Stimulated activated naive CD8-positive, alpha-beta T cell treated with anti-CD3 and anti-CD28 coated beads, Interleukin-15, amount 100 ng/mL, for 72 hours (primary cell): ENCODE results near the gene UTS2B.

Experiments used
- ATAC-seq: fragments of 150-1000 bp; cut with Tn5 transposase; 2 replicates; pipeline ENCODE4 v1.10.0; 2021; ENCODE audit warnings: mild to moderate bottlenecking, moderate library complexity
- DNase-seq, 2 donors: peaks; one replicate each; pipeline ENCODE4 v3.0.0; 2021 to 2022
- H3K27ac Mint-ChIP-seq, 2 donors: one replicate each; pipeline ENCODE4 v1.8.0; 2022; ENCODE audit warnings: mild to moderate bottlenecking in 2 of 2, mixed read lengths in 2 of 2, moderate library complexity in 2 of 2
- H3K27me3 Mint-ChIP-seq: one replicate; pipeline ENCODE4 v1.8.0; 2022; ENCODE audit warnings: mixed read lengths
- H3K4me1 Mint-ChIP-seq: one replicate; pipeline ENCODE4 v1.8.0; 2022; ENCODE audit warnings: mild to moderate bottlenecking, mixed read lengths
- H3K4me3 Mint-ChIP-seq, 2 donors: one replicate each; pipeline ENCODE4 v1.8.0; 2022; ENCODE audit warnings: mild to moderate bottlenecking in 2 of 2, mixed read lengths in 2 of 2, moderate library complexity in 1 of 2
- H3K9me3 Mint-ChIP-seq, 2 donors: one replicate each; pipeline ENCODE4 v1.8.0; 2022; ENCODE audit warnings: mixed read lengths in 2 of 2

The UTS2B gene

DNA sequence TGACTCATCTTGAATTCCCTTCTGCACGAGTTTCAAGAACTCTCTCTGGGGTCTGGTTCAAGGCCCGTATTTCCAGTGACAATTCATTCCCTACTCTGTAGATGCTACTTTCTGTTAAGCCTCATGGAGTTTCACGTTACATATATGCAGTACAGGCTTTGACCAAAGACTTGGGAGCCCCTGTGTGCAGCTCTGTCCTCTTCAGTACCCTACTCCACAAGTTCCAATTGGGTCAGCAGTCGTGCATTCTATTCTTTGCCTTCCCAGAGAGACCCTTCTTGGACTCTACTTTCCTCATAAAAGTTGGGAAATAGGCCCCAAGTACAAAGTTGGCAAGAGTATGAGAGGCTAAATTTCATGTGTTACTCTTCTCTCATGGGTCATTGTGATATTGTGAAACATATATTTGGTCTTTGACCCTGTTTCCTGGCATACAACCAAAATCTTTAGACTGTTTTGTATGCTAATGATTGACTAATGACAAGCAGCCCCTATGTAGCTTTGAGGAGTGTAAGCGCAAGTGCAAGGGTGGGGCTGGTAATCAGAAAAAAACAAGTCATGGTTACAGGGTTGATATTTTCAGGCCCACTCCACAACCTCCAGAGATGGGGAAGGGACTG is 16.1 kb downstream of the UTS2B start:
- no peak overlapping the region for H3K27ac Mint-ChIP-seq
- H3K9me3 Mint-ChIP-seq = no peaks in the 10 kb centered on the region
- H3K4me1 Mint-ChIP-seq = no peaks in the 10 kb centered on the region
- H3K27me3 Mint-ChIP-seq = no peaks in the 10 kb centered on the region
- no peak overlapping the region for H3K4me3 Mint-ChIP-seq
- ATAC-seq (no peak), DNase-seq (no peak)

DNA sequence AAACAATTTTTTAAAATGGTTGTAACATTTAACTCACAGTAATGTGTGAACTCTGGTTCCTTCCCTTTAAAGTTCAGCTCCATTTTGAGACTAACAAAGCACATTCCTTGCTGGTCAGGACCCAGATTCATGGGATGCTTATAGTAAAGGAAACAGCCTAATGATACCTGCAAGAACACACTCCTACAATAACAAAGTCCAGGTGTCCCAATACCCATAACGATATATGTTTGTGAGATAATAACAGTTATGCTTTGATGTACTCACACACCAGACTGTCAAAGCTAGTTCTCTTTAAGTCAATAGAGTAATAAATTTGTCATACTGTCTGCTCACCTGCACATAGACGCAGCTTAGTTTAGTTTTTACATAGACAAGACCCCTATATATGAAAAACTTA is 17.0 kb downstream of the UTS2B start:
- H3K4me3 Mint-ChIP-seq = no peak overlapping the region
- H3K4me1 Mint-ChIP-seq = no peaks in the 10 kb centered on the region
- H3K27ac Mint-ChIP-seq = no peak overlapping the region
- no peak for DNase-seq
- H3K27me3 Mint-ChIP-seq = no peaks in the 10 kb centered on the region
- no peaks in the 10 kb centered on the region for H3K9me3 Mint-ChIP-seq
- ATAC-seq = no peak

DNA sequence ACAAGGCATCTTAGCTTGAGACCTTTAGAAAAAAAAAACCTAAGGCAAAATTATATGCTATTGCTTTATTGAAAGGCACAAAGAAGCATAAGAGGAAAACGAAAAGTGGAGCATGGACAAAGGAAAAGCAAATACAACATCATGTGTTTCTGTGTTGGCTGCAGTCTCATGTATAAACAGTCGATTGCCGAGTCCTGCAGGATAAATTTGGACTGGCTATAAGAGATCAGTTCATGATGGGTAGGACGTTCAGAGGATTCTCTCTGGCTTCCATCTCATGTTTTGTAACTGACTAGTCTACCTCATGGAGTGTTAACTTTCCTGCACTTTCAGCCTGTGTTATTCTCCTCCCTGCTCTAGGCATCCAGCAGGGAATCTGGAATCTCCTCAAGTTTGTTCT is 23.0 kb downstream of the UTS2B start:
- no peak overlapping the region for H3K27ac Mint-ChIP-seq
- H3K9me3 Mint-ChIP-seq = no peaks in the 10 kb centered on the region
- DNase-seq (no peak), ATAC-seq (no peak)
- H3K4me3 Mint-ChIP-seq = no peak overlapping the region
- no peaks in the 10 kb centered on the region for H3K27me3 Mint-ChIP-seq
- no peaks in the 10 kb centered on the region for H3K4me1 Mint-ChIP-seq

DNA sequence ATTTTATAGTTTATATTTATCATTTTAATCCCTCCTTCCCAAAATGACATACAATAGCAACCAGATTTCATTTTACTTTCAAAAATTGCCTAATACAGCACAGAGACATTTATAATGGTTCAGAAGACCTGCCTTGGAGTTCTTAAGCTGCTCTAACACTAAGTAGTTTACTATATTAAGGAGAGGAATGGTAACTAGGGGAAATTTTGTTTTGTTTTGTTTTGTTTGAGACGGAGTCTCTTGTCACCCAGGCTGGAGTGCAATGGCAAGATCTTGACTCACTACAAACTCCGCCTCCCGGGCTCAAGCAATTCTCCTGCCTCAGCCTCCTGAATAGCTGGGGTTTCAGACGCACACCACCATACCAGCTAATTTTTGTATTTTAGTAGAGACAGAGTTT is 23.9 kb downstream of the UTS2B start:
- Mint-ChIP-seq H3K9me3 (no peaks in the 10 kb centered on the region), H3K27me3 (no peaks in the 10 kb centered on the region), H3K27ac (no peak overlapping the region), H3K4me1 (no peaks in the 10 kb centered on the region), H3K4me3 (no peak overlapping the region)
- ATAC-seq (no peak), DNase-seq (no peak)

DNA sequence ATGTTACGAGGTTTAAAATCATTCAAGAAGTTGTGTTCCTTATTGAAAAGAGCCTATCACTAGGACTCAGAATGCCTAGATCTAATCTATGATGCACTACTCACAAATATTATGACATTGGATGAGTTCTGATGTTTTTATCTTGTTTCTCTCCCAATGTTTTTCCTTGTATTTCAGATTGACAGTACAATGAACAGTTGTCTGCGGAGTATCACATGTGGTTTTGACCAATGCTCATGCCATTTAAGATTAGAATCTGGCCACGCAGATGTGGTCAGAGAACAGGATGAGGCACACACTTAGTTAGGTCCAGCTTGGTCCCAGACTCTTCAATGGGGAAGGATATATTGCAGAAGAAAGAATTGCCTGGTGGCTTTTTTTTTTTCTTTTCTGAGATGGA is 26.7 kb downstream of the UTS2B start:
- no peaks in the 10 kb centered on the region for H3K4me1 Mint-ChIP-seq

DNA sequence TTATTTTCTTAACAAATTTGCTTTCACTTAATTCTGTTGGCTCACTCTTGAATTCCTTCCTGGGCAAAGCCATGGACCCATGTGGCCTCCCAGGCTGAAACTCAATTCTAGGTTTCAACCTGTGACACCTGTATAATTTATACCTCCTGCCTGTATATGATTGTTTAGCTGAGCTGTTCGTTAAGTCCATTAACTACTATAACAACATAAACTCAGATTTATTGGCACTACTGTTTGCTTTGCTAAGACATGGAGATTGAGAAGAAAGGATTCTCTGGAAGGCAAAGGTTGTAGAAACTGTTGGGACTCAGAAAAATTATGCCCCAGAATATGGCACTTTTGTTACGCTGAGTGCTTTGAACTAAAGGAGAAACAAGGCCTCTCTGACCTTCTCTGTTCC is 27.9 kb downstream of the UTS2B start:
- no peaks in the 10 kb centered on the region for H3K9me3 Mint-ChIP-seq
- no peak for ATAC-seq
- DNase-seq = no peak
- H3K4me3 Mint-ChIP-seq = no peak overlapping the region
- H3K27ac Mint-ChIP-seq = no peak overlapping the region
- no peaks in the 10 kb centered on the region for H3K4me1 Mint-ChIP-seq
- no peaks in the 10 kb centered on the region for H3K27me3 Mint-ChIP-seq

More for the DNA sequence above, 26.7 kb downstream of the UTS2B start:
- Mint-ChIP-seq H3K4me3 (no peak overlapping the region), H3K27me3 (no peaks in the 10 kb centered on the region), H3K27ac (no peak overlapping the region), H3K9me3 (no peaks in the 10 kb centered on the region)
- DNase-seq = no peak
- ATAC-seq = no peak

DNA sequence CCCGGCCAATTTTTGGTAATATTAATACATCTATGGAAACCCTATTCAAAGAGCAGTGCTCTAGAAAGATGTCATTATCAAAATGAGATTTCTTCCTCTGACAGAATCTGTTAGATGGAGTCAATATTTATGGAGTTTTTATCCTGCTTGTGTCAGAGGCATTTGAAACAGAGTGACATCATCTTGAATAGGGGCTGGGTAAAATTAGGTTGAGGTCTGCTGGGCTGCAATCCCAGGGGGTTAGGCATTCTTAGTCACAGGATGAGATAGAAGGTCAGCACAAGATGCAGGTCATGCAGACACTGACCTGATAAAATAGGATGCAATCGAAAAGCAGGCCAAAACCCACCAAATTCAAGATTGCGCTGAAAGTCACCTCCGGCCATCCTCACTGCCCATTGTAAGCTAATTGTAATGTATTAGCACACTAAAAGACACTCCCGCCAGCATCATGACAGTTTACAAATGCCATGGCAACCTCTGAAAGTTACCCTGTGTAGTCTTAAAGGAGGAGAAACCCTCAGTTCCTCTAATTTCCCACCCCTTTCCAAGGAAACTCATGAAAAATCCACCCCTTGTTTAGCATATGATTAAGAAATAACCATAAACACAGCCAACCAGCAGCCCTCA is 28.4 kb downstream of the UTS2B start:
- no peaks in the 10 kb centered on the region for H3K9me3 Mint-ChIP-seq
- H3K4me1 Mint-ChIP-seq = no peaks in the 10 kb centered on the region
- DNase-seq (no peak), ATAC-seq (no peak)
- no peaks in the 10 kb centered on the region for H3K27me3 Mint-ChIP-seq
- H3K27ac Mint-ChIP-seq = no peak overlapping the region
- H3K4me3 Mint-ChIP-seq = no peak overlapping the region

DNA sequence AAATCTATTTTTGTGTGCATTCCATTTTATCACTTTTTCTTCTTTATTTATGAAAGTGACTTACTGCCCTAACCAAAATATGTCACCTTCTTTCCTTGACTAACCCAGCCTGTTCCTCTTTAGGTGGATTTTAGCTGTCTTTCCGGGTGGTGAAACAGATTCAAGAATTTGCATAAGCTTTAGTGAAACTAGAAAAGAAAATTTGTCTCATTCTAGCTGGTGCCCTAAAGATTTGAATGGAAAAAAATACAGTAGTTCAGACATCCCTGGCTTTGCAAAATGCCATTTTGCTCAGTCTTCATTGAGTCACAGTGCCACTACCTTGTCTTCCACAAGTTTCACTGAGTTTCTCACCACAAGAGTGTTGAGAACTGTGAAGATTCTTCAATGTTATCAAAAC is 29.3 kb downstream of the UTS2B start:
- Mint-ChIP-seq H3K4me1 (no peaks in the 10 kb centered on the region), H3K9me3 (no peaks in the 10 kb centered on the region), H3K27me3 (no peaks in the 10 kb centered on the region), H3K27ac (no peak overlapping the region), H3K4me3 (no peak overlapping the region)
- DNase-seq (no peak), ATAC-seq (no peak)

DNA sequence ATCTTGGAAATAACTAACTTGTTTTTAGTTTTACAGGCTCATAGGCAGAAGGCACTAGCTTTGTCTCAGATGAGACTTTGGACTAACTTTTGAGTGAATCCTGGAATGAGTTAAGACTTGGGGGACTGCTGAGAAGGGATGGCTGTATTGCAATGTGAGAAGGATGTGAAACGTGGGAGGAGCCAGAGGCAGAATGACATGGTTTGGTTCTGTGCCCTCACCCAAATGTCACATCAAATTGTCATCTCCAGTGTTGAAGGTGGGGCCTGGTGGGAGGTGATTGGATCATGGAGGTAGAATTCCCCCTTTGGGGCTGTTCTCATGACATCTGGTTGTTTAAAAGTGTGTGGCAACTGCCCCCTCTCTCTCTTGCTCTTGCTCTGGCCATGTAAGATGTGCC is 29.9 kb downstream of the UTS2B start:
- no peak for ATAC-seq
- no peak overlapping the region for H3K27ac Mint-ChIP-seq
- DNase-seq = no peak
- H3K27me3 Mint-ChIP-seq = no peaks in the 10 kb centered on the region
- H3K4me3 Mint-ChIP-seq = no peak overlapping the region
- H3K9me3 Mint-ChIP-seq = no peaks in the 10 kb centered on the region
- H3K4me1 Mint-ChIP-seq = no peaks in the 10 kb centered on the region

DNA sequence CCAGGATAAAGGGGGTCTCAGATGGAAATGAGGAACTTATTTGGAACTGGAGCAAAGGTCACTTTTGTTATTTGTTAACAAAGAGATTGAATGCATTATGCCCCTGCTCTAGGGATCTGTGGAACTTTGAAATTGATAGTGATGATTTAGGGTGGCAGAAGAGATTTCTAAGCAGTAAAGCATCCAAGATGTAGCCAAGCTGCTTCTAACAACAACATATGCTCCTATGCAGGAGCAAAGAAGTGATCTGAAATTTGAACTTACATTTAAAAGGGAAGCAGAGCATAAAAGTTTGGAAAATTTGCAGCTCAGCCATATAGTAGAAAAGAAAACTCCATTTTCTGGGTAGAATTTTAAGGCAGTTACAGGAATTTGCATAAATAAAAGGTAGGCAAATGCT is 31.5 kb downstream of the UTS2B start:
- H3K4me3 Mint-ChIP-seq = no peak overlapping the region
- no peak for ATAC-seq

DNA sequence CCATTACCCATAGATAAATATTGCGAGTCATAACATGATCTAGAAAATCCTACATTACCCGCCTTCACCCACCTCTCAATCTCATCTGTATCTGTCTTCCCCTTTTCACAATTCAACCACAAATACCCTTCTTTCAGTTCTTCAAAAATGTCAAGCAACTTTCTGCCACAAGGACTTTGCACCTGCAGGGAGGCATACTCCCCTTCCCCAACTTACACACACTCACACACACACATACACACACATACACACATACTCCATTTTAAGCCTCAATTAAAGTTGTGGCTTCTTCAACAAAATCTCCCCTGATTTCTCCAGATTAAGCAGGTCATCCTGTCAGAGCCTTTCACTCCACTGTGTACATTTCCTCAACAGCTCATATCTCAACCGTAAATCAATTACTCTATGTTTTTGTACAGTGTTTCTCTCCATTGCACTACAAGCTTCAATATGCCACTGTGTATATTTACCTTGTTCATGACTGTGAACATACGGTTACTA is 34.2 kb downstream of the UTS2B start:
- ATAC-seq (no peak), DNase-seq (no peak)
- Mint-ChIP-seq H3K9me3 (no peaks in the 10 kb centered on the region), H3K4me3 (no peak overlapping the region), H3K27ac (no peak overlapping the region), H3K4me1 (no peaks in the 10 kb centered on the region), H3K27me3 (no peaks in the 10 kb centered on the region)

More for the DNA sequence above, 31.5 kb downstream of the UTS2B start:
- no peaks in the 10 kb centered on the region for H3K4me1 Mint-ChIP-seq
- DNase-seq = no peak
- no peak overlapping the region for H3K27ac Mint-ChIP-seq
- H3K9me3 Mint-ChIP-seq = no peaks in the 10 kb centered on the region
- no peaks in the 10 kb centered on the region for H3K27me3 Mint-ChIP-seq

DNA sequence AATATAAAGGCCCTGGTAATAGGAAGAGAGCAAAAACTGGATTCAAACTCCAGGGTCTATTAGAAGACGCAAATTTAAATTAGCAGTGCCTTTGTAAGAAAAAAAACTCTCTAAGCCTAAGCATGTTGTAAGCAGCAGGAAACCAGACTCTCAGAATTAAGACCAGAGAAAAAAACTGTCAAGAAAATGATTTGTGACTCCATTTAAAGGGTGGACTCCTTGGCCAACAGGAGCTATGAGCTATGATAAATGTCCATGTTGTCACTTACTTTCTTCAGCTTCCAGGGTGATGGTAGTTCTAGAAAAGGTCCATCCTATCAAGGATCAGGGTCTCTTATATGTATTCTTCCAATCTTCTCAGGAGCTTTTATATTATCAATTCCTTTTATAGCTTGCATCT is 36.0 kb downstream of the UTS2B start:
- Mint-ChIP-seq H3K27ac (no peak overlapping the region), H3K27me3 (no peaks in the 10 kb centered on the region), H3K4me3 (no peak overlapping the region), H3K9me3 (no peaks in the 10 kb centered on the region), H3K4me1 (no peaks in the 10 kb centered on the region)
- no peak for ATAC-seq
- DNase-seq = no peak

DNA sequence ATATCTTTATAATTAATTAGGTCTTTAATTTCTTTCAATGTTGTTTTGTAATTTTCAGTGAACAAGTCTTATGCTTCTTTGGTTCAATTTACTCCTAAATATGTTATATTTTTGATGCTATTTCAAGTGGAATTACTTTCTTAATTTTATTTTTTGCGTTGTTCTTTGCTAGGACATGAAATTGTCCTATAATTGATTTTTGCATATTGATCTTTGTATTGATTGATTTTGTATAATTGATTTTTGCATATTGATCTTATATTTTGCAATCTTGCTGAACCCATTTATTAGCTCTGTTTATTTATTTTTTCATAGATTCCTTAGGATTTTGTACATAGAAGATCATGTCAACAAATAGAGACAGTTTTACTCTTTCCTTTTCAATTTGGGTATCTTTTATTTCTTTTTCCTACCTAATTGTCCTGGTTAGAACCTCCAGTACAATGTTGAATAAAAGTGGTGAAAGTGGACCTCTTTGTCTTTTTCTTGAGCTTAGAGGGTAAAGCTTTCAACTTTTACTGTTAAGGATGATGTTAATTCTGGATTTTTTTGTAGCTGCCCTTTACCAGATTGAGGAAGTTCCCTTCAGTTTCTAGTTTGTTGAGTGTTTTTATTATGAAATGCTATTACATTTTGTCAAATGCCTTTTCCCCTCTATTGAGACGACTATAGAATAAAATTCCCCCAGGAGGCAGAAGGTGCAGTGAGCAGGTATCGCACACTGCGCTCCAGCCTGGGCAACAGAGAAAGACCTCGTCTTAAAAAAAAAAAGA is 37.9 kb downstream of the UTS2B start:
- no peak for ATAC-seq
- no peaks in the 10 kb centered on the region for H3K9me3 Mint-ChIP-seq
- no peaks in the 10 kb centered on the region for H3K4me1 Mint-ChIP-seq
- no peak overlapping the region for H3K4me3 Mint-ChIP-seq
- no peak for DNase-seq
- no peaks in the 10 kb centered on the region for H3K27me3 Mint-ChIP-seq
- H3K27ac Mint-ChIP-seq = no peak overlapping the region

DNA sequence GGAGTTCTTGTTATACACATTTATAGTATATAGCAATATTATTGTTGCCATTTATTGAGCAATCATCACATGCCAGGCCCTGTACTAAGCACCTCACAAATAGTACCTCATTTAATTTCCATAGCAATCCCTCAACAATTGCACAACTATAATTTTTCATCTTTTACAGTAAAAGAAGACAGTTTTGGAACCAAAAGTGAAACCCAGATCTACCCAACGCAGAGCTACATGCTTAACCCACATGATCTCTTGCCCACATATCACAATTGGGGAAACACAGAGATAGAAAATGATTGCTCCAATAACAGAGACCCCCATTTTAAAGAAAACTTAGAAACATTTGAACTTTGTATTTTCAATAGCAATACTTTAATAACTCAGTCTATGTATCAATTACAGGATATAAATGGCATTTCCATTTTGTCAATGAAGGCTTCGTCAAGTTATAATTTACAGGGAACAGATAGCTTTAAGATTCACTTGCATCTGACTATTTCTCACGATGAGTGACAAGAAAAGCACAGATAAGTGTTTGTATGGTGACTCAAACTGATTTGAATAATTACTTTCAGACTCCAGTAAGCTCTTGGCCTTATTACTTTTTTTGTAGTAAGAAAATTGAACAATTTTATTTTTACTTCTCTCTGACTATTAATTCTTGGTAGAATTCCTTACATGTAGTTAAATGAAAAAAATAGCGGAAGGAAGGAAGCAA is 39.9 kb downstream of the UTS2B start:
- Mint-ChIP-seq H3K4me1 (no peaks in the 10 kb centered on the region), H3K9me3 (peaks cover 0 to 5% of the 10 kb centered on the region in 2 donors), H3K27me3 (no peaks in the 10 kb centered on the region), H3K27ac (no peak overlapping the region), H3K4me3 (no peak overlapping the region)
- DNase-seq (no peak), ATAC-seq (no peak)

DNA sequence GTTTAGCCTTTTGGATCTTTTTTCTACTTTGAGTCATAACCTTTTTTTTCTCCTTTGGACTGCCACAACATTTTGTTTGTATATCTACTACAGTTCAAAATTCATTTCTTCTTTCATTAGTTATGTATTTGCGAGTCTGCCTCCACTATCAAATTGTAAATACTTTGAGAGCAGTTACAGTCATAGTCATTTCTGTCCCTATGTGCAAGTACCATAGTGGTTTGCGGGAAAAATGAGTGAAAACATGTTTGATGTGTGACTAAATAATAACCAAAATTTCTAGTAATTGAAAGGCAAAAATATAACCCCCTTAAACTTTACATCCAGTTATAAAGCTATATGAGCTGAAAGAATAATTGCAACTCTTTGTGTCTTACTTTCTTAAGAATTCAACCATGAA is 46.9 kb downstream of the UTS2B start:
- ATAC-seq = no peak
- no peak overlapping the region for H3K27ac Mint-ChIP-seq
- no peak overlapping the region for H3K4me3 Mint-ChIP-seq
- no peak for DNase-seq
- H3K27me3 Mint-ChIP-seq = no peaks in the 10 kb centered on the region
- H3K9me3 Mint-ChIP-seq = peaks cover 0 to 5% of the 10 kb centered on the region in 2 donors
- H3K4me1 Mint-ChIP-seq = no peaks in the 10 kb centered on the region
